ENCODE data around the gene CNTLN. TPM values are rescaled to one million over a fixed set of nuclear protein-coding genes. Genes with fewer than 3 reads are reported as not detected.
"Not testable (repeated sequence)": the region's sequence is repeated elsewhere in the genome, so short reads cannot be mapped to it uniquely, and the experiment has no call there.

Gene CNTLN
- total and polyA plus RNA-seq, 8 donors, result 0.58 to 28.5 (median 3.3) TPM

DNA sequence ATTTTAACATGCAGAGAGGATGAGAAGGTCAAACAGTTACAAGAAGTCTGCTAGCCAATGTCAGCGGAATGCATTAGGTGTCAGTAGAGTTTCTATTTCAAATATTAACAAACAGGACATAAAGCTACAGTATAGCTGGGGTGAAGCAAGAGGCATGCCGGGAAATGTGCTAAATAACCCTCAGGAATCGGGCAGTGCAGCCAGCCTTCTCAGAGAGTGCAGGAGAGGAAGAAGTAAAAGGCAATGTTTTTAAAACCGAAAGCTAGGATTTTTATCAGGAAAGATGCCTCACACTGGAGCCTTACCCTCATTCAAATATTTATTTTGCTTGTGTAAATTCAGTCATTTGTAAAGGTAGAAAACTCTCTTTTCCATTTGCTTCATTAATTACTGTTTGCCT is 384.9 kb downstream of the CNTLN start:
- TF ChIP-seq POLR2AphosphoS5 (IDR thresholded peaks at IDR 0.05) (no peak), POLR2A (IDR thresholded peaks at IDR 0.05) (no peak), EP300 (IDR thresholded peaks at IDR 0.05) (no peak)
- TF ChIP-seq, protein P1, sequence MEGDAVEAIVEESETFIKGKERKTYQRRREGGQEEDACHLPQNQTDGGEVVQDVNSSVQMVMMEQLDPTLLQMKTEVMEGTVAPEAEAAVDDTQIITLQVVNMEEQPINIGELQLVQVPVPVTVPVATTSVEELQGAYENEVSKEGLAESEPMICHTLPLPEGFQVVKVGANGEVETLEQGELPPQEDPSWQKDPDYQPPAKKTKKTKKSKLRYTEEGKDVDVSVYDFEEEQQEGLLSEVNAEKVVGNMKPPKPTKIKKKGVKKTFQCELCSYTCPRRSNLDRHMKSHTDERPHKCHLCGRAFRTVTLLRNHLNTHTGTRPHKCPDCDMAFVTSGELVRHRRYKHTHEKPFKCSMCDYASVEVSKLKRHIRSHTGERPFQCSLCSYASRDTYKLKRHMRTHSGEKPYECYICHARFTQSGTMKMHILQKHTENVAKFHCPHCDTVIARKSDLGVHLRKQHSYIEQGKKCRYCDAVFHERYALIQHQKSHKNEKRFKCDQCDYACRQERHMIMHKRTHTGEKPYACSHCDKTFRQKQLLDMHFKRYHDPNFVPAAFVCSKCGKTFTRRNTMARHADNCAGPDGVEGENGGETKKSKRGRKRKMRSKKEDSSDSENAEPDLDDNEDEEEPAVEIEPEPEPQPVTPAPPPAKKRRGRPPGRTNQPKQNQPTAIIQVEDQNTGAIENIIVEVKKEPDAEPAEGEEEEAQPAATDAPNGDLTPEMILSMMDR (IDR thresholded peaks at IDR 0.05), result no peak
- Histone ChIP-seq H3K9me3 (no peaks in the 10 kb centered on the region), H3K27ac (peak overlapping the region in 1 of 5 donors; percentile 31), H3K4me1 (peaks cover 0 to 20% (median 11%) of the 10 kb centered on the region in 4 donors), H3K36me3 (no peaks in the 10 kb centered on the region), H3K4me3 (peak overlapping the region in 1 of 4 donors; percentile 3), H3K27me3 (no peaks in the 10 kb centered on the region)
- DNase-seq, result peak in 1 of 2 donors; percentile 39
- intact Hi-C loops (cut with DNase I; ENCODE audit: low total_unique reads), result no loop called here
- 7 to 23% (median 9%) methylated on average over 4 of the region's 4 CpGs for WGBS, 5 donors

GRCh38 chr9:17520268-17521064 is 385.6 kb downstream of the CNTLN start:
- Histone ChIP-seq H3K4me3 (peak overlapping the region in 1 of 4 donors; percentile 3), H3K27ac (peak overlapping the region in 1 of 5 donors; percentile 31), H3K36me3 (no peaks in the 10 kb centered on the region), H3K27me3 (no peaks in the 10 kb centered on the region), H3K9me3 (no peaks in the 10 kb centered on the region), H3K4me1 (peaks cover 0 to 20% (median 11%) of the 10 kb centered on the region in 4 donors)
- WGBS, 5 donors, result 54 to 75% (median 59%) methylated on average over 5 of the region's 5 CpGs
- TF ChIP-seq, protein P1 (IDR thresholded peaks at IDR 0.05), result no peak
- TF ChIP-seq EP300 (IDR thresholded peaks at IDR 0.05), result no peak
- TF ChIP-seq POLR2A (IDR thresholded peaks at IDR 0.05), result no peak
- no peak for TF ChIP-seq POLR2AphosphoS5 (IDR thresholded peaks at IDR 0.05)
- intact Hi-C loops (cut with DNase I; ENCODE audit: low total_unique reads), result no loop called here
- peak in 1 of 2 donors; percentile 37 for DNase-seq

- H3K27me3 ChIP-seq, result no peaks in the 10 kb centered on the region
- TF ChIP-seq POLR2A (IDR thresholded peaks at IDR 0.05) (no peak), POLR2AphosphoS5 (IDR thresholded peaks at IDR 0.05) (no peak), EP300 (IDR thresholded peaks at IDR 0.05) (no peak)
- TF ChIP-seq, protein P1 (IDR thresholded peaks at IDR 0.05), result no peak
- peak in 1 of 2 donors; percentile 16 for DNase-seq
- 76 to 88% (median 78%) methylated on average over 3 of the region's 3 CpGs for WGBS, 5 donors
- H3K4me1 ChIP-seq, result peaks cover 0 to 20% (median 11%) of the 10 kb centered on the region in 4 donors
- H3K9me3 ChIP-seq, result no peaks in the 10 kb centered on the region
- H3K27ac ChIP-seq, result no peak overlapping the region
- no peak overlapping the region for H3K4me3 ChIP-seq
- H3K36me3 ChIP-seq, result no peaks in the 10 kb centered on the region
- intact Hi-C loops (cut with DNase I; ENCODE audit: low total_unique reads), result no loop called here
These were observed 386.4 kb downstream of the CNTLN start for GRCh38 chr9:17521100-17521855.

GRCh38 chr9:17526726-17527125 is 391.9 kb downstream of the CNTLN start:
- WGBS, 5 donors, result 81 to 88% (median 85%) methylated on average over 7 of the region's 7 CpGs
- H3K9me3 ChIP-seq; H3K36me3 ChIP-seq; intact Hi-C loops (cut with DNase I; ENCODE audit: low total_unique reads); H3K27ac ChIP-seq; DNase-seq; H3K4me3 ChIP-seq; H3K27me3 ChIP-seq; H3K4me1 ChIP-seq: not testable (repeated sequence)
